ENCODE measurements around the gene GRIA3.

The GRIA3 gene

DNA sequence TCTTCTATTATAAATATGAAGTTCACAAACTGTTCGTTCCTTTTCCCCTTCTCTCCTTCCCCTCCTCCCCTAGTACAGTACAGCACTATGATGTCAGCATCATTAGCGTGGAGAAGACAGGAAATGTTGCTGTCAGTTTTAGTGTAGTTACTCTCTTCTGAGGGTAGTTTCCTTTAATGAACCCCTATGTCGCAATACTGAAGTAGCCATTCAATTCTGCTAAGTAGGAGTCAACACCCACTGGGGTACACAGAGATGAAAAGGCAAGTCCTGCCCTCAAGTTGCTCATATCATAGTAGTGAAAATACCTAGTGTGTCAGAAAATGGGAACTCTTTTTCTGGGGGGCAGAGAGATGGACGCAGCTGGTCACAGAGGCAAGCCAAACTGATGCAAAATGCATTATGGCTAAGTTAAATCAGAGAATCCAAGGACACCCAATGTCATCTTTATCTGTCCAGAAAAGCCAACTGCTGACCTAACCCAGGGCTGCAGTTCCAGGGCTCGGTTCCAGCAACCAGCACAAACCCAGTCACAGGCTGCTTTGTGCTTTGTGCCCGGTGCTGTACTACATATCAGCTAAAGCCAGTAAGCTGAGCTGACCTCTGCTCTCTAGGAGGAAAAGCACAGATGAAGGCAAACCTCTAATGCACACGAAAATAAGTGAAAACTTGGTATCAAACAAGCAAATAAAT is 31.5 kb downstream of the GRIA3 start:
- ATAC-seq (ENCODE audit: low read depth): no peak
- H3K4me3 Mint-ChIP-seq: no peak overlapping the region
- H3K27me3 Mint-ChIP-seq: no peaks in the 10 kb centered on the region
- H3K36me3 Mint-ChIP-seq: no peaks in the 10 kb centered on the region
- no peak for DNase-seq (ENCODE audit: low spot score in 2 of 2)
- H3K4me1 Mint-ChIP-seq: no peaks in the 10 kb centered on the region
- no peaks in the 10 kb centered on the region for H3K9me3 Mint-ChIP-seq
- no peak overlapping the region for H3K27ac Mint-ChIP-seq

DNA sequence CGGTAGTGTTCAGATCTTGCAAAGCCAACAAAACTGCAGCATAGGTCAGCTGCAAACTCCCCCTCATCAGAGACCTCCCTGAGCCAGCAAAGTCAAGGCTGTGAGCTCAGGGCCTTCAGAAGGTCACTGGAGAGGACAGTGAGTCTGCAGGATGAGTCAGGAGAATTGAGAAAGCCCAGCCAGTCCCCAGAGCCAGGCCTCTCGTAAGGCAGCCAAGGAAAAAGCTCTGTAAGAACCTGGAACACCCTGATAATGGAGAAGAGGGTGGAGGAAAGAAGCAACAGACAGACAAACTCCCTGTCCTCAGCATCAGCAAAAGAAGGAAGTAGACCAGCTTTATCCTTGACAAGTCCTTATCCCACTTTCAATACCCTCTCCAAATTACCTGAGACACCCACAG is 33.0 kb downstream of the GRIA3 start:
- ATAC-seq (ENCODE audit: low read depth) (no peak), DNase-seq (ENCODE audit: low spot score in 2 of 2) (no peak)
- no peak overlapping the region for H3K4me3 Mint-ChIP-seq
- H3K27me3 Mint-ChIP-seq: no peaks in the 10 kb centered on the region
- no peak overlapping the region for H3K27ac Mint-ChIP-seq
- no peaks in the 10 kb centered on the region for H3K4me1 Mint-ChIP-seq
- no peaks in the 10 kb centered on the region for H3K36me3 Mint-ChIP-seq
- H3K9me3 Mint-ChIP-seq: no peaks in the 10 kb centered on the region

DNA sequence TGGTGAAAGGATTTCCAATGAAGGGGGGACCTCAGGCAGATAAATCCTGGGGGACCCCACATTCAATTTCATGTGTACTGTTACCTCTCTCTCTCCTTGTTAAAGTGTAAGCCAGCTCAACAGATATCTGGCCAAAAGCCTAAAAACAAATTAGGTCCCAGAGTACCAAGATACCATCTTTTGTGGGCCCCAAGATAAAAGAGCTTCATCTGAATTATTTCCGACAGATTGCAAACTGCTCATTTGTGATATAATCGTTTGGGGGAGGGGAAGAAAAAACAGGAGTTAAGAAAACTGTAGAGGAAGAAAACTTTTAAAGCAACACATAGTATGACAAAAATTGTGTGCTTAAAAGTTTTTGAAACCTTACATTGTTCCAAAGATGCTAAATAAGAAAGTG is 33.6 kb downstream of the GRIA3 start:
- H3K27ac Mint-ChIP-seq: no peak overlapping the region

DNA sequence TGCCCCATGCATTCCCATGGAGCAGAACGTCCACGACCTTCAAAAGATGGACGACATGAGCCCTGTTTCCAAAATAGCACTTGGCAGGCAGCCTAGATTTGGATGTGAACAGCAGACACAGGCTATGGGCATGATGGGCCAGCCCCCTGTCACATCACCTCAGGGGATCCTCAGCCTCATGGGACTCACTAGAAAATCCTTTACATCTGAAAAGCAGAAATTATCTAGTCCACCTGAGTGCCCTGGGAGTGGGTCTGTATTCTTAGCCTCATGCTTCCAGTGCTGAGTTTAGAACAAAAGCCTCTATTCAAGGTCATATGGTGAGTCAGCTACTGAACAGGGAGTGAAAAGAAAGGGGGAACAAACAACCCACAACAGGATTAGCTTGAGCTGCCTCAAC is 35.8 kb downstream of the GRIA3 start:
- H3K9me3 Mint-ChIP-seq: no peaks in the 10 kb centered on the region
- no peaks in the 10 kb centered on the region for H3K27me3 Mint-ChIP-seq
- H3K36me3 Mint-ChIP-seq: no peaks in the 10 kb centered on the region
- DNase-seq (ENCODE audit: low spot score in 2 of 2): no peak
- H3K4me3 Mint-ChIP-seq: no peak overlapping the region
- no peak for ATAC-seq (ENCODE audit: low read depth)
- no peaks in the 10 kb centered on the region for H3K4me1 Mint-ChIP-seq
- H3K27ac Mint-ChIP-seq: no peak overlapping the region

More for the DNA sequence above, 33.6 kb downstream of the GRIA3 start:
- ATAC-seq (ENCODE audit: low read depth): no peak
- DNase-seq (ENCODE audit: low spot score in 2 of 2): no peak
- H3K36me3 Mint-ChIP-seq: no peaks in the 10 kb centered on the region
- no peak overlapping the region for H3K4me3 Mint-ChIP-seq
- H3K9me3 Mint-ChIP-seq: no peaks in the 10 kb centered on the region
- no peaks in the 10 kb centered on the region for H3K27me3 Mint-ChIP-seq
- no peaks in the 10 kb centered on the region for H3K4me1 Mint-ChIP-seq

DNA sequence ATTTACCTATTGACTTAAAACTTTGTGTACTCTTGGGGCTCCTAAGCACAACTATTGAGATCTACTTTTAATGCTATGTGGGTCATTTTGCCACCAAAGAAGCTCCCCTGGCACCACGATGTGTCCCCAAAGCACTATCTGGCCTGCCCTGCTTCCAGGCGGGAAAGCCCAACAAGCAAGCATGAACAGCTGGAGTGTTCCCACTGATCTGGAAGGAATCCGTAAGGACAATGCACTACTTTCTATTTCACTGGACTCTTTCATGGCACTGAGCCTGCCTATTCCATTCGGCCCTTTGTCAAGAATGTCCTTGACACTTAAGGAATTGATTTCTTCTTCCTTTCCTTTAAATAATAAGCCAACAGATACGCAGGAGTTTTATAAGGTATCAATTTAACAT is 38.8 kb downstream of the GRIA3 start:
- Mint-ChIP-seq H3K4me3 (no peak overlapping the region), H3K4me1 (no peaks in the 10 kb centered on the region), H3K36me3 (no peaks in the 10 kb centered on the region), H3K27me3 (no peaks in the 10 kb centered on the region), H3K27ac (no peak overlapping the region), H3K9me3 (no peaks in the 10 kb centered on the region)
- DNase-seq (ENCODE audit: low spot score in 2 of 2): no peak
- ATAC-seq (ENCODE audit: low read depth): no peak

DNA sequence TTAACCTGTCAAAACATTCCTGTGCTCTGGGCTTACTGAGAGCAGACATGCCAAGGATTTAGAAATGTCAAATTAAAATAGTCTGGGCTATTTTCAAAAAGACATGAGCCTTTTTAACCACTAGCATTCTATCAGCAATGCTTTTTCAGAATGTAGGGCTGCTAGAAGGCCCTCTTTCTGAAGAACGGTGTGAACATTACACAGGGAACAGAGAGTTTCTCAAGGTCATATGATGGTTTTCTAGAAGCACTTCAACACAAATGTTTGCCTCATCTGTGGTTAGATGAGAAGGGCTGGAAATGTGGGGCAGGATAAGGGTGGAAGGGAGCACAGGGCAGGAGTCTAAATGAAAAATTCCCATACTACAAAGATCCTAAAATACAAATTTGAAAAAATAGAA is 39.3 kb downstream of the GRIA3 start:
- Mint-ChIP-seq H3K27ac (no peak overlapping the region), H3K9me3 (no peaks in the 10 kb centered on the region), H3K4me3 (no peak overlapping the region), H3K4me1 (no peaks in the 10 kb centered on the region), H3K27me3 (no peaks in the 10 kb centered on the region), H3K36me3 (no peaks in the 10 kb centered on the region)
- no peak for DNase-seq (ENCODE audit: low spot score in 2 of 2)
- no peak for ATAC-seq (ENCODE audit: low read depth)

DNA sequence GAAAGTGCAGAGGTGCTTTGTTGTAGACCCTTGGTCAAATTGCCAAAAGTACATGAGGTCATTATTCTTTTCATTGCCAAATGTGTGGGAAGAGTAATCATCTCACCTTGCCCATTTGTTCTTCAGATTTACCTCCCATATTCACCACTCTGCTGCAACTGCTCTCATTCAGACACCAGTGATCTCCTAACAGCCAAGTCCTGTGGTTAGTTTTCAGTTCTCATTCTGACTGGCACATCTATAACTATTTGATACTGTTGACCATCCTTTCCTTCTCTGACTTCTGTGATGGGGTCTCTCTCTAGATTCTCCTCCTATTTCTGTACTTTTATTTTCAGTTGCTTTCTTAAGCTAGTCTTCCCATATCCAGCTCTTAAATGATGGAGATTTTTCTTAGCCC is 39.8 kb downstream of the GRIA3 start:
- no peak overlapping the region for H3K4me3 Mint-ChIP-seq
- ATAC-seq (ENCODE audit: low read depth) (no peak), DNase-seq (ENCODE audit: low spot score in 2 of 2) (no peak)
- H3K36me3 Mint-ChIP-seq: no peaks in the 10 kb centered on the region
- H3K27me3 Mint-ChIP-seq: no peaks in the 10 kb centered on the region
- no peak overlapping the region for H3K27ac Mint-ChIP-seq
- no peaks in the 10 kb centered on the region for H3K4me1 Mint-ChIP-seq
- H3K9me3 Mint-ChIP-seq: no peaks in the 10 kb centered on the region

DNA sequence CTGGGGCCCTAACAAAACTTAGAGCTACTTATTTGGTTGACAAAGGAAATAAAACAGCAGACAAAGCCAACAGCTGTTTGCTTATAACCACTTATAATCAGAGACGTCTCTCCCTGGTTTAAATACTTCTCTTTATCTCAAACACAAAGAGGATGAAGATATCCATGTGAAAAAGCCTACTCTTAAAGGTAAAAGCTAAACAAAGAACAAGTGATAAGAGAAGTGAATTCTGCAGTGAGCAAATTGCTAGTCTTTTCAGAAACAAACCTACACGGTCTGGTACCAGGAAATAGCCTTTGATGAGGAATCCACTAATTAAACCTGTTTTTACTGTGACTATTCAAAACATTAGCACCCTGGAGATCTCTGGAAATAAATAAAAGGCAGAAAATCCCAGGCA is 46.7 kb downstream of the GRIA3 start:
- H3K4me3 Mint-ChIP-seq: no peak overlapping the region
- no peak overlapping the region for H3K27ac Mint-ChIP-seq
- H3K4me1 Mint-ChIP-seq: no peaks in the 10 kb centered on the region
- no peak for ATAC-seq (ENCODE audit: low read depth)
- H3K36me3 Mint-ChIP-seq: no peaks in the 10 kb centered on the region
- DNase-seq (ENCODE audit: low spot score in 2 of 2): no peak
- H3K27me3 Mint-ChIP-seq: no peaks in the 10 kb centered on the region
- H3K9me3 Mint-ChIP-seq: no peaks in the 10 kb centered on the region

DNA sequence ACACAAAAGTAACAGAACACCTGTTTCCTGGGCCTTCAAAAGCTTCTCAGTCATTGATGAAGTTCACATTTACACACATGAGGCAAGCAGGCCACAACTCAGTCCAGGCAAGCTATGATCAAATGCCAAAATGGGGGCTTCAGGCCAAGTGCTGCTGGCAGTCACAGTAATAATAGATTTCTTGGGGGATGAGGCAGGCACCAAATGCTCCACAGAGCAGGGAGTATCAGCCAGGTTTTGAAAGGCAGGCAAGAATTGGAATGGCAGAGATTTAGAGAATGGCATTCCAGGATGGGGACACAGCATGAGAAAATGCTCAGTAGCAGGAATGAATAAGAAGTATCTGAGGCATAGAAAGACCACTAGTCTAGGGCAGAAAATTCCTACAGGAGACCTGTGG is 52.8 kb downstream of the GRIA3 start:
- H3K27ac Mint-ChIP-seq: no peak overlapping the region
- no peaks in the 10 kb centered on the region for H3K27me3 Mint-ChIP-seq
- DNase-seq (ENCODE audit: low spot score in 2 of 2) (no peak), ATAC-seq (ENCODE audit: low read depth) (no peak)
- no peak overlapping the region for H3K4me3 Mint-ChIP-seq
- no peaks in the 10 kb centered on the region for H3K4me1 Mint-ChIP-seq
- no peaks in the 10 kb centered on the region for H3K9me3 Mint-ChIP-seq
- no peaks in the 10 kb centered on the region for H3K36me3 Mint-ChIP-seq

DNA sequence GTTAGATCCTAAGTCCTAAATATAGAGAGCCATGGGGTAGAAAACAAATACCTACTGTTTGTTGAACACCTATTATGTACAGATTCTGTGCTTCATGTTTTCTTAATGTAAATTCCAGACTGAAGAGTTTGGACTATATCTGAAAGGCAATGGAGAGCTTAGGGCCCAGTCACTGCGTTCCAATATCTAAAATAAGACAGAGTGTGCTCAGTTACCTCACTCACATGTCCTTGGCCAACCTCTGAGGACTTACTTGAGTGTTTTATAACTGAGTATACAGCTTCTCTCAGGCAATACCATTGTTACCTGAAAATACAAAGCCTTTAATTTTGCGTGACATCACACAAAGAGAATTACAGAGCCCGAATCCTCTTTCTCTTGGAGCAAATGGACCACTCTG is 53.2 kb downstream of the GRIA3 start:
- Mint-ChIP-seq H3K27ac (no peak overlapping the region), H3K4me1 (no peaks in the 10 kb centered on the region), H3K9me3 (no peaks in the 10 kb centered on the region), H3K27me3 (no peaks in the 10 kb centered on the region), H3K36me3 (no peaks in the 10 kb centered on the region), H3K4me3 (no peak overlapping the region)
- ATAC-seq (ENCODE audit: low read depth) (no peak), DNase-seq (ENCODE audit: low spot score in 2 of 2) (no peak)

DNA sequence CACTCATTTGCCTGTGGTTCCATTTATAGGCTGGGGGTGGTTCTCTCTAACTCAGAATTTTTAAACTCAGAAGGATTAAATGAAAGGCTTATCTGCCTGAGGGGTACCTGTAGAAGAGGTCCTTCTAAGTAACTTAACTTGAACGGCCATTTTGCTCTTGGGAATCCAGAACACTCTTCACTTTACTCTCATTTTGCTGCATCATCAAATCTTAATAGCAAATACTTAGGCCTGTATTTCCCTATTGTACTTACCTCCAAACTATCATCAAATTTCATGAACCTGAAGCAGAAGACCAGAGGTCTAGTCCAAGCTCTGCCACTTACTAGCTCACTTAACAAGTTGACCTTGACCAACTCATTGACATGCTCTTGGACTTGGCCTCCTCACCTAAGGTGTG is 70.4 kb downstream of the GRIA3 start:
- Mint-ChIP-seq H3K36me3 (no peaks in the 10 kb centered on the region), H3K4me3 (no peak overlapping the region), H3K27me3 (no peaks in the 10 kb centered on the region), H3K4me1 (no peaks in the 10 kb centered on the region), H3K9me3 (peaks cover 3% of the 10 kb centered on the region), H3K27ac (no peak overlapping the region)
- no peak for ATAC-seq (ENCODE audit: low read depth)
- DNase-seq (ENCODE audit: low spot score in 2 of 2): no peak

DNA sequence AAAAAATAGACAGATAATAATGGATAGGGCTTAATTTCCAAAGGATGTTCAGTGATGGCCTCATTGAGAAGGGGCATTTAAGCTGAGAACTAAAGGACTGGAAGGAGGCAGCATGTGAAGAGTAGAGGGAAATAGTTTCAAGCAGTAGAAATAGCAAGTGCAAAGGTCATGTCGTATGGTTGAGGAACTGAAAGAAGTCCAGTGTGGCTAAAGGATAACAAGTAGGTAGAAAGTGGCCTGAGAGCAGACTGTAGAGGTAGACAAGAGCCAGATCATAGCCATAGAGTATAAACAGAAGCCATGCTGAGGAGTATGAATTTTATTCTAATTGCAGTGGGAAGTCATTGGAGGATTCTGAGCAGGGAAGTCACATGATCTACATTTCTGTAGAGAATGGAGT is 72.3 kb downstream of the GRIA3 start:
- Mint-ChIP-seq H3K4me1 (no peaks in the 10 kb centered on the region), H3K36me3 (no peaks in the 10 kb centered on the region), H3K27me3 (no peaks in the 10 kb centered on the region), H3K27ac (no peak overlapping the region), H3K9me3 (peaks cover 4% of the 10 kb centered on the region), H3K4me3 (no peak overlapping the region)
- ATAC-seq (ENCODE audit: low read depth): no peak
- DNase-seq (ENCODE audit: low spot score in 2 of 2): no peak

DNA sequence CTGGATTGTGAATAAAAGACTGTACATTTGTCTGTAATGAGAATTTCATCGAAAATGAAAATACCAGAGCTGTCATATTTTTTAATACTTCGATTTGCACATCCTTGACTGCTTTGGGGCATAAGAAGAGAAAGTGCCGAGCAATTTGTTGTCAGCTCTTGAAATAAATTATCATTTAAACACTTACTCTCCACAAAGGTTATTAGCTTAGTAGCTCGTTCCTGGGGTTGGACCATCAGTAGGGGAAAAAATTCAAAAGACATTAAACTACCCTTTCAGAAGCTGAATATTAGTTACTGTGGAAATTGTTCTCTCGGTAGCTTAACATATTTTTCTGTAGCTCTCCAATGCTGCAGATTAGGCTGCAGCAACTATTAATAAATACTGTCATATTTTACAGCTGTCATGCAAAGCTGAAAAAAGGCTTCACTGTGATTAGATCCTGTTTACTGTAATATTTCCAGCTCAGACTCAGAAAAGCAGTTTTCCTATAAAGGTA is 76.9 kb downstream of the GRIA3 start:
- Mint-ChIP-seq H3K27ac (no peak overlapping the region), H3K4me3 (no peak overlapping the region), H3K27me3 (no peaks in the 10 kb centered on the region), H3K9me3 (peaks cover 4% of the 10 kb centered on the region), H3K36me3 (no peaks in the 10 kb centered on the region), H3K4me1 (no peaks in the 10 kb centered on the region)
- ATAC-seq (ENCODE audit: low read depth): no peak
- DNase-seq (ENCODE audit: low spot score in 2 of 2): no peak

DNA sequence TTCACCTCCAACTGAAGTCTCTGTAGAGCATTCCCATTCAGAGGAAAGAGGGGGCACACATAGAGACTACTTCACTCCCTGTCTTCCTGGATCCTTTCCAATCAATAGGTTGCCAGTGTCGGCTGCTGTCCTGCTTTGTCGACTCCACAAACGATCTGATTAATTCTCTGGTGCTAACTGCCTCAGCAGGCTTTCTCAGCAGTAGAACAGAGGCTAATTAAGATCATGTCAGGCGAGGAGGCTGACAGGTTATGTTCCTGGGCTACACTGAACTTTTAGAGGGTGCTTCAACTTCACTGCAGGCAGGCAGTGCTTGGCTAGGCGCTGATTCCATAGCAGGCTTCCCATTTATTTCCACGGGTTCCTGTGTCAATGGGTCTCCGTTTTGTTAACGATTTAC is 79.2 kb downstream of the GRIA3 start:
- H3K4me1 Mint-ChIP-seq: no peaks in the 10 kb centered on the region
- ATAC-seq (ENCODE audit: low read depth): no peak
- H3K9me3 Mint-ChIP-seq: peaks cover 3% of the 10 kb centered on the region
- DNase-seq (ENCODE audit: low spot score in 2 of 2): no peak
- H3K36me3 Mint-ChIP-seq: no peaks in the 10 kb centered on the region
- no peak overlapping the region for H3K4me3 Mint-ChIP-seq
- H3K27ac Mint-ChIP-seq: no peak overlapping the region
- H3K27me3 Mint-ChIP-seq: no peaks in the 10 kb centered on the region

DNA sequence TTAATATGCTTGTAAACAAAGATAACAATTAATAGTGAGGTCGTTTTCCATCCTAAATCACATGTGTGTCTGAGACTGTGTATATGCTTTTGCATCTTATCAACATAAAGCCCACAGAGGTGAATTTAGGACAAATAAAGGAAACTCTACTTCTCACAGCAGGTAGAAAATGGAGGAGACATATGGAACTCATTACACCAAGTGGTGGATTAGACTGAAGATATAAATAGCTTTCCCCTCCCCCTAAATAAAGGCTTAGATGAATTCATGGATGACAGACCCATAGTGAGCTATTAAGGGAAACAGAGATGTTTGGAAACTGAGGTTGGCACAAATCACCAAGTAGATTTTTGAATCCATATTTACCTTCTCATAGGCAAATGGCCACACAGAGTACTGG is 79.7 kb downstream of the GRIA3 start:
- H3K27ac Mint-ChIP-seq: no peak overlapping the region
- ATAC-seq (ENCODE audit: low read depth): no peak

More for the DNA sequence above, 79.7 kb downstream of the GRIA3 start:
- DNase-seq (ENCODE audit: low spot score in 2 of 2): no peak
- H3K36me3 Mint-ChIP-seq: no peaks in the 10 kb centered on the region
- no peaks in the 10 kb centered on the region for H3K27me3 Mint-ChIP-seq
- H3K9me3 Mint-ChIP-seq: peaks cover 3% of the 10 kb centered on the region
- no peaks in the 10 kb centered on the region for H3K4me1 Mint-ChIP-seq
- no peak overlapping the region for H3K4me3 Mint-ChIP-seq

All from memory B cell (primary cell).